CD14-positive monocyte (primary cell): ENCODE measurements around the gene KIDINS220. TPM values are rescaled to one million over a fixed set of nuclear protein-coding genes. Genes with fewer than 3 reads are reported as not detected.

Experiments used
- DNase-seq, 3 donors: peaks; one replicate each; pipeline ENCODE4 v3.0.0-alpha.2; 2011 to 2022
- H2AFZ ChIP-seq: 2 replicates; pipeline ENCODE4 v1.6.0; 2012; ENCODE audit warnings: mild to moderate bottlenecking, low read depth, low read length, inconsistent platforms; ENCODE audit not compliant: insufficient read depth, poor library complexity, severe bottlenecking
- H3K27ac ChIP-seq, 2 donors: 1 replicate in 1 of 2; 2 replicates in 1 of 2; pipeline ENCODE4 v1.5.1; 2012 to 2013; ENCODE audit warnings: low read length in 2 of 2, control low read depth in 1 of 2, inconsistent platforms in 1 of 2, low read depth in 1 of 2, mild to moderate bottlenecking in 1 of 2
- H3K27me3 ChIP-seq, 2 donors: one replicate each; pipeline versions ENCODE4 v1.6.0 to v1.6.1; 2011 to 2013; ENCODE audit warnings: low read length in 2 of 2; ENCODE audit not compliant: control insufficient read depth in 2 of 2, insufficient read depth in 2 of 2
- H3K36me3 ChIP-seq, 2 donors: replicated peaks in 1 of 2; 1 replicate in 1 of 2; 2 replicates in 1 of 2; pipeline versions ENCODE4 v1.5.1 to v1.6.1; 2012 to 2013; ENCODE audit warnings: low read length in 2 of 2, control low read depth in 1 of 2, inconsistent platforms in 1 of 2, mild to moderate bottlenecking in 1 of 2; ENCODE audit not compliant: insufficient read depth in 2 of 2, control insufficient read depth in 1 of 2
- H3K4me1 ChIP-seq, 2 donors: 1 replicate in 1 of 2; 2 replicates in 1 of 2; pipeline versions ENCODE4 v1.5.1 to v1.6.1; 2012 to 2013; ENCODE audit warnings: low read length in 2 of 2, control low read depth in 1 of 2, inconsistent platforms in 1 of 2, mild to moderate bottlenecking in 1 of 2, moderate library complexity in 1 of 2; ENCODE audit not compliant: insufficient read depth in 2 of 2, control insufficient read depth in 1 of 2
- H3K4me2 ChIP-seq: replicated peaks from 2 replicates; pipeline ENCODE3; 2012; ENCODE audit warnings: low read length, moderate library complexity, mild to moderate bottlenecking; ENCODE audit not compliant: poor library complexity, severe bottlenecking; ENCODE audit errors: extremely low read depth
- H3K4me3 ChIP-seq, 3 experiments: fragments of 200-600 bp in 1 of 3; sonication (generic) in 1 of 3; replicated peaks in 1 of 3; 1 replicate in 2 of 3; 2 replicates in 1 of 3; pipeline ENCODE4 v1.5.1; 2011 to 2013; ENCODE audit warnings: low read length in 3 of 3, mild to moderate bottlenecking in 3 of 3, control low read depth in 2 of 3, low read depth in 2 of 3, inconsistent platforms in 1 of 3, moderate library complexity in 1 of 3
- H3K79me2 ChIP-seq: 2 replicates; pipeline ENCODE4 v1.6.0; 2012; ENCODE audit warnings: mild to moderate bottlenecking, control low read depth, inconsistent platforms, low read length, moderate library complexity; ENCODE audit not compliant: insufficient read depth
- H3K9ac ChIP-seq: 2 replicates; pipeline ENCODE4 v1.6.0; 2017; ENCODE audit warnings: low read length, mild to moderate bottlenecking; ENCODE audit not compliant: insufficient read depth, poor library complexity, severe bottlenecking
- H3K9me3 ChIP-seq, 2 donors: replicated peaks in 1 of 2; 1 replicate in 1 of 2; 2 replicates in 1 of 2; pipeline versions ENCODE4 v1.5.1 to v1.6.1; 2012 to 2013; ENCODE audit warnings: low read length in 2 of 2, control low read depth in 1 of 2; ENCODE audit not compliant: control insufficient read depth in 1 of 2, insufficient read depth in 1 of 2
- H4K20me1 ChIP-seq: 2 replicates; pipeline ENCODE4 v1.6.0; 2012; ENCODE audit warnings: mild to moderate bottlenecking, low read length, control low read depth, moderate library complexity; ENCODE audit not compliant: insufficient read depth
- H3K27ac Mint-ChIP-seq, 7 donors: one replicate each; pipeline ENCODE4 v1.8.0; 2020; ENCODE audit warnings: mild to moderate bottlenecking in 7 of 7, mixed read lengths in 7 of 7, moderate library complexity in 6 of 7, inconsistent platforms in 2 of 7
- H3K27me3 Mint-ChIP-seq, 3 donors: one replicate each; pipeline ENCODE4 v1.8.0; 2021 to 2022; ENCODE audit warnings: low read depth in 3 of 3, mild to moderate bottlenecking in 3 of 3, mixed read lengths in 3 of 3, moderate library complexity in 3 of 3, inconsistent platforms in 1 of 3
- H3K36me3 Mint-ChIP-seq, 2 donors: one replicate each; pipeline ENCODE4 v1.8.0; 2020; ENCODE audit warnings: mixed read lengths in 2 of 2, inconsistent platforms in 1 of 2, mild to moderate bottlenecking in 1 of 2
- H3K4me1 Mint-ChIP-seq: one replicate; pipeline ENCODE4 v1.8.0; 2020; ENCODE audit warnings: mild to moderate bottlenecking, mixed read lengths
- H3K4me3 Mint-ChIP-seq, 2 donors: one replicate each; pipeline ENCODE4 v1.8.0; 2020; ENCODE audit warnings: mild to moderate bottlenecking in 2 of 2, mixed read lengths in 2 of 2, moderate library complexity in 1 of 2
- H3K9me3 Mint-ChIP-seq, 7 donors: one replicate each; pipeline ENCODE4 v1.8.0; 2020 to 2022; ENCODE audit warnings: mixed read lengths in 7 of 7, mild to moderate bottlenecking in 6 of 7, moderate library complexity in 6 of 7, inconsistent platforms in 2 of 7
- CTCF ChIP-seq: fragments of 200-600 bp; IDR thresholded peaks from one replicate; pipeline ENCODE4 v1.8.0; 2022; ENCODE audit warnings: antibody characterized with exemption, mild to moderate bottlenecking
- WGBS: methylation state at CpG from one replicate; pipeline ENCODE4 v1.1.5; 2013; ENCODE audit warnings: missing lambda C conversion rate; ENCODE audit not compliant: insufficient coverage; 5-methylcytosine and 5-hydroxymethylcytosine counted together
- intact Hi-C, 2 donors: fragments of 100-400 bp; cut with micrococcal nuclease; formaldehyde crosslinking; loops; one replicate each; pipeline versions ENCODE4 v1.15.0 to v1.15.1; 2023
- polyA plus RNA-seq, 3 donors: library from polyadenylated mRNA; depleted of rRNA in 1 of 3; unstranded in 2 of 3; stranded (reverse) in 1 of 3; fragments of 300-500 nt in 2 of 3; fragments of >200 nt in 1 of 3; fragmentation: Illumina TruSeq in 2 of 3; gene quantifications; 1 replicate in 2 of 3; 2 replicates in 1 of 3; pipeline ENCODE4 v1.2.3, GENCODE V29; 2012 to 2021

KIDINS220 gene
- polyA plus RNA-seq, 3 donors = 12.1 to 26.7 (median 26.3) TPM

- Histone ChIP-seq H2AFZ (no peak overlapping the region), H3K27ac (no peak overlapping the region), H3K27me3 (no peaks in the 10 kb centered on the region), H3K79me2 (no peaks in the 10 kb centered on the region), H3K4me3 (no peak overlapping the region), H4K20me1 (no peaks in the 10 kb centered on the region), H3K9me3 (no peaks in the 10 kb centered on the region), H3K36me3 (no peaks in the 10 kb centered on the region), H3K4me2 (no peak overlapping the region), H3K4me1 (no peaks in the 10 kb centered on the region), H3K9ac (no peak overlapping the region)
- intact Hi-C loops = no loop called here
- Mint-ChIP-seq H3K27me3 (peaks cover 0 to 3% (median 2%) of the 10 kb centered on the region in 3 donors), H3K4me1 (peaks cover 5% of the 10 kb centered on the region), H3K27ac (no peak overlapping the region), H3K9me3 (no peaks in the 10 kb centered on the region), H3K4me3 (no peak overlapping the region), H3K36me3 (peaks cover 6 to 13% of the 10 kb centered on the region in 2 donors)
- no peak for TF ChIP-seq CTCF
- DNase-seq = no peak
- 97% methylated on average over 6 of the region's 10 CpGs for WGBS
Measured at GRCh38 chr2:8851811-8852560, 14.6 kb upstream of the KIDINS220 start.

- 99% methylated on average over 7 of the region's 8 CpGs for WGBS
Measured at GRCh38 chr2:8850845-8851487, 13.6 kb upstream of the KIDINS220 start.

More at GRCh38 chr2:8850845-8851487, 13.6 kb upstream of the KIDINS220 start:
- Histone ChIP-seq H2AFZ (no peak overlapping the region), H3K27ac (no peak overlapping the region), H3K27me3 (no peaks in the 10 kb centered on the region), H3K4me3 (no peak overlapping the region), H4K20me1 (no peaks in the 10 kb centered on the region), H3K79me2 (no peaks in the 10 kb centered on the region), H3K36me3 (no peaks in the 10 kb centered on the region), H3K4me1 (no peaks in the 10 kb centered on the region), H3K4me2 (no peak overlapping the region), H3K9me3 (no peaks in the 10 kb centered on the region), H3K9ac (no peak overlapping the region)
- intact Hi-C loops = no loop called here
- H3K9me3 Mint-ChIP-seq = no peaks in the 10 kb centered on the region
- H3K4me1 Mint-ChIP-seq = peaks cover 5% of the 10 kb centered on the region
- no peak overlapping the region for H3K27ac Mint-ChIP-seq
- peaks cover 3 to 9% of the 10 kb centered on the region in 2 donors for H3K36me3 Mint-ChIP-seq
- peaks cover 0 to 3% (median 2%) of the 10 kb centered on the region in 3 donors for H3K27me3 Mint-ChIP-seq
- H3K4me3 Mint-ChIP-seq = no peak overlapping the region
- DNase-seq = no peak
- TF ChIP-seq CTCF = no peak
